ENCODE results near the gene PTGS1.

GRCh38 chr9:122348288-122348777 lies 22.5 kb upstream of the PTGS1 start:
- TF ChIP-seq CTCF (IDR thresholded peaks at IDR 0.05) = no peak
- TF ChIP-seq EZH2 (IDR thresholded peaks at IDR 0.05) = no peak
- no peak for TF ChIP-seq EZH2phosphoT487 (IDR thresholded peaks at IDR 0.05)

All from neural progenitor cell (in vitro differentiated cells).